Stomach (tissue), 9 donors: ENCODE results near the gene SLC25A24. TPM values are rescaled to one million over a fixed set of nuclear protein-coding genes. Genes with fewer than 3 reads are reported as not detected.

Source experiments
- DNase-seq, 2 donors: peaks; one replicate each; pipeline versions ENCODE4 v3.0.0 to v3.0.0-alpha.2; 2013 to 2019
- H3K27ac ChIP-seq, 5 donors: fragments of 200-600 bp in 4 of 5; sonication (generic) in 4 of 5; one replicate each; pipeline ENCODE4 v1.5.1; 2013 to 2019; ENCODE audit warnings: mild to moderate bottlenecking in 1 of 5, moderate library complexity in 1 of 5
- H3K27me3 ChIP-seq, 3 donors: fragments of 200-600 bp; sonication (generic); one replicate each; pipeline ENCODE4 v1.5.1; 2017 to 2019; ENCODE audit warnings: mixed run types in 1 of 3
- H3K36me3 ChIP-seq, 4 donors: fragments of 200-600 bp; sonication (generic); 1 replicate in 3 of 4; 2 replicates in 1 of 4; pipeline ENCODE4 v1.5.1; 2016 to 2019
- H3K4me1 ChIP-seq, 4 donors: fragments of 200-600 bp; sonication (generic); one replicate each; pipeline ENCODE4 v1.5.1; 2016 to 2019
- H3K4me3 ChIP-seq, 4 donors: fragments of 200-600 bp; sonication (generic) in 3 of 4; one replicate each; pipeline ENCODE4 v1.5.1; 2016 to 2019; ENCODE audit warnings: mild to moderate bottlenecking in 1 of 4
- H3K9me3 ChIP-seq, 4 donors: fragments of 200-600 bp; sonication (generic); one replicate each; pipeline ENCODE4 v1.5.1; 2016 to 2019
- EP300 ChIP-seq: sonication (generic); formaldehyde crosslinking; IDR thresholded peaks from one replicate; pipeline ENCODE4 v1.6.1; 2017; ENCODE audit warnings: antibody characterized with exemption
- POLR2A ChIP-seq, 4 donors: fragments of 450-650 bp; IDR thresholded peaks; one replicate each; pipeline ENCODE4 v1.6.1; 2016; ENCODE audit warnings: antibody characterized with exemption in 4 of 4, control low read depth in 2 of 4, mild to moderate bottlenecking in 1 of 4, moderate library complexity in 1 of 4
- POLR2AphosphoS5 ChIP-seq, 3 donors: sonication (generic); formaldehyde crosslinking; IDR thresholded peaks; one replicate each; pipeline ENCODE4 v1.6.1; 2016; ENCODE audit warnings: antibody characterized with exemption in 3 of 3
- WGBS, 5 donors: extraction: QIAGEN DNeasy Blood & Tissue Kit in 3 of 5; methylation state at CpG; one replicate each; pipeline versions ENCODE4 v1.1.5 to v1.1.7; 2013 to 2018; 5-methylcytosine and 5-hydroxymethylcytosine counted together
- intact Hi-C: fragments of 100-400 bp; cut with DNase I; formaldehyde crosslinking; loops from one replicate; pipeline ENCODE4 v1.15.1; 2023; ENCODE audit warnings: low total_unique reads
- polyA plus RNA-seq, 3 donors: library from polyadenylated mRNA; stranded (reverse); fragments of 200-250 nt; gene quantifications; one replicate each; pipeline ENCODE4 v1.2.3, GENCODE V29; 2013
- total RNA-seq, 5 donors: library from RNA; depleted of rRNA; stranded (reverse); fragments of >200 nt; gene quantifications; one replicate each; pipeline versions ENCODE4 v1.1.0 to v1.2.3, GENCODE V29; 2014 to 2016
- TF ChIP-seq, protein P1 (sequence below), 7 experiments: fragments of 450-650 bp in 4 of 7; fragments of 200-600 bp in 3 of 7; sonication (generic) in 3 of 7; IDR thresholded peaks; one replicate each; pipeline ENCODE4 v1.5.1; 2016 to 2019; ENCODE audit warnings: antibody characterized with exemption in 7 of 7, control low read depth in 2 of 7, mild to moderate bottlenecking in 1 of 7
- donor health status: healthy with polysubstance abuse.
- donor health status: Bipolar disorder and iron deficiency.
- donor health status: healthy.

The SLC25A24 gene
- total and polyA plus RNA-seq, 8 donors, result 4.1 to 76.9 (median 19.3) TPM

- TF ChIP-seq, protein P1, sequence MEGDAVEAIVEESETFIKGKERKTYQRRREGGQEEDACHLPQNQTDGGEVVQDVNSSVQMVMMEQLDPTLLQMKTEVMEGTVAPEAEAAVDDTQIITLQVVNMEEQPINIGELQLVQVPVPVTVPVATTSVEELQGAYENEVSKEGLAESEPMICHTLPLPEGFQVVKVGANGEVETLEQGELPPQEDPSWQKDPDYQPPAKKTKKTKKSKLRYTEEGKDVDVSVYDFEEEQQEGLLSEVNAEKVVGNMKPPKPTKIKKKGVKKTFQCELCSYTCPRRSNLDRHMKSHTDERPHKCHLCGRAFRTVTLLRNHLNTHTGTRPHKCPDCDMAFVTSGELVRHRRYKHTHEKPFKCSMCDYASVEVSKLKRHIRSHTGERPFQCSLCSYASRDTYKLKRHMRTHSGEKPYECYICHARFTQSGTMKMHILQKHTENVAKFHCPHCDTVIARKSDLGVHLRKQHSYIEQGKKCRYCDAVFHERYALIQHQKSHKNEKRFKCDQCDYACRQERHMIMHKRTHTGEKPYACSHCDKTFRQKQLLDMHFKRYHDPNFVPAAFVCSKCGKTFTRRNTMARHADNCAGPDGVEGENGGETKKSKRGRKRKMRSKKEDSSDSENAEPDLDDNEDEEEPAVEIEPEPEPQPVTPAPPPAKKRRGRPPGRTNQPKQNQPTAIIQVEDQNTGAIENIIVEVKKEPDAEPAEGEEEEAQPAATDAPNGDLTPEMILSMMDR (IDR thresholded peaks at IDR 0.05), result no peak
- TF ChIP-seq EP300, result no peak
- no peak for TF ChIP-seq POLR2AphosphoS5 (IDR thresholded peaks at IDR 0.05)
- no peak for TF ChIP-seq POLR2A (IDR thresholded peaks at IDR 0.05)
- Histone ChIP-seq H3K4me1 (no peaks in the 10 kb centered on the region), H3K4me3 (no peak overlapping the region), H3K27me3 (peaks cover 0 to 12% (median 0%) of the 10 kb centered on the region in 3 donors), H3K9me3 (no peaks in the 10 kb centered on the region), H3K27ac (no peak overlapping the region), H3K36me3 (no peaks in the 10 kb centered on the region)
- intact Hi-C loops, result no loop called here
- DNase-seq, result no peak
- WGBS, 5 donors, result 55 to 68% (median 59%) methylated on average over 5 of the region's 5 CpGs
Measured at GRCh38 chr1:108119500-108119899, 80.6 kb downstream of the SLC25A24 start.

DNA sequence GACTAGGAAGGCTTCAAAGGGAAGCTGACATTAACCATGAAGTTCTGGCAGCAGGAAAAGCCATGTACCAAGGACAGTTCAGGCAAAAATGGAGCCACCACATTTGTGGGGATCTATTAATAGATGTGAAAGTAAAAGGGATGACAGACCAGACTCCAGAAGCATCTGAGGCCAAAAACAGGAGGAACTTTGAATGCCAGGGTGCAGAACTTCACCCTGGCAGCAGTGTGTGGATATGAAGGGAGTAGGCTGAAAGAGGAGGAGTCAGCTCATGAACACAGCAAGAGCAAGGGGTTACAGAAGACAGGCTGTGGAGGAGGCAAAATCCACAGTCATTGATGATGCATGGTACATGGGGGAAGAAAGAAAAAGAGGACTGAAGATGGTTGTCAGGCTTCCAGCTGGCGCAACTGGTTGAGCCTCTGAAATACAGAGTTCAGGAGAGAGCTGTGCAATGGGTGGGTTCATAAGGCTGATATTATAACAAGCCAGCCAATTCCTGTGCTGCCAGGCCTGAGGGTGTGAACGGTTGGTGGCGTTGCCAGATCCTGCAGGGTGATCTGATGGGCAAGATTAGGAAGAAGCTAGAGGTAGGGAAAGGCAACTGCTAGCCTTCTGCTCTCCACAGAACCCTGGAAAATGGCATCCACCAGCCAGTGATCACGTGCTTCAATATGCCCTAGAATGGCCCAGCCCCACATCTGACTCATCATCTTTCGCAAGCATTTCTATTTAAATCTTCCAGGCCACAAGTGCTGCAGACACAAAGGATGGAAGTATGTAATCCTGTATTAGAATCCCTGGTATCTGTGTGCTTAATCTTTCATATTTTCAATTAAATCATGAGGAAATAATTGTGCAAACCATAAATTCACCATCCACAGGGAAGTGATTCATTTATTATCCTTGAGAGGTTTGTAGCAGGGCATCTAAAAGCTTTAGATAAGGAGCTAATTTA lies 81.9 kb downstream of the SLC25A24 start:
- H3K9me3 ChIP-seq, result no peaks in the 10 kb centered on the region
- H3K4me3 ChIP-seq, result no peak overlapping the region
- intact Hi-C loops, result no loop called here
- no peaks in the 10 kb centered on the region for H3K36me3 ChIP-seq
- H3K4me1 ChIP-seq, result no peaks in the 10 kb centered on the region
- WGBS, 5 donors, result 64 to 85% (median 80%) methylated on average over 5 of the region's 5 CpGs
- no peak overlapping the region for H3K27ac ChIP-seq
- H3K27me3 ChIP-seq, result peaks cover 0 to 12% (median 0%) of the 10 kb centered on the region in 3 donors
- DNase-seq, result no peak
- TF ChIP-seq POLR2A (IDR thresholded peaks at IDR 0.05) (no peak), EP300 (no peak), POLR2AphosphoS5 (IDR thresholded peaks at IDR 0.05) (no peak)
- TF ChIP-seq, protein P1 (IDR thresholded peaks at IDR 0.05), result no peak

GRCh38 chr1:108117237-108117636 lies 82.9 kb downstream of the SLC25A24 start:
- intact Hi-C loops, result no loop called here
- 93 to 100% (median 98%) methylated on average over 1 of the region's 1 CpG for WGBS, 5 donors
- DNase-seq, result no peak
- TF ChIP-seq EP300, result no peak
- TF ChIP-seq, protein P1 (IDR thresholded peaks at IDR 0.05), result no peak
- no peak for TF ChIP-seq POLR2AphosphoS5 (IDR thresholded peaks at IDR 0.05)
- no peak for TF ChIP-seq POLR2A (IDR thresholded peaks at IDR 0.05)
- H3K27ac ChIP-seq, result no peak overlapping the region
- no peaks in the 10 kb centered on the region for H3K36me3 ChIP-seq
- no peaks in the 10 kb centered on the region for H3K9me3 ChIP-seq
- H3K4me1 ChIP-seq, result no peaks in the 10 kb centered on the region
- H3K27me3 ChIP-seq, result peaks cover 0 to 6% (median 0%) of the 10 kb centered on the region in 3 donors
- H3K4me3 ChIP-seq, result no peak overlapping the region

DNA sequence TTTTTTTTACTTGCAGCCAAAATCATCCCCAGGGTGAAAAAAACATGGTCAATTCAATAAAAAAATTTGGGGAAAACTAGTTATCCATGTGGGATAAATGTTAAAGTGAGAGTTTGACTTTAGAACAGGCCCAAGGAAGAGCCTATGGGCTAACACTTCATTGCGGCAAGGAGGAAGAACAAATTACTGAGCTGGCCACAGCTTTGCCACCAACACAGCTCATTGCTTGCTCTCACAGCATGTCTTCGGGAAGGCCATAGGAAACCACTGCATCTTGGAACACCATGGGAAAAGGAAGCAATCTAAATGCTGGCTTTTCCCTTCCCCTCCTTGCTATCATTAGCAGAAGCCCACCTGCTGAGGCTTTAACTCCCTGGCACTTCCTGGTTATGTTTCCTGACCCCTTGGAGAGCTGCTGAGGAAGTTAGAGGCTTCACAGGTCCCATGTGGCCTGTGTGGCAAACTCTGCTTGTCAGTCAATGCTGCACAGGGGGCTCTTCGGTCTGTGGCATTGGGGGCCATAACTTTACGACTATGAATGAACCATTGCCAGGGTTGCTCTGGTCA lies 86.0 kb downstream of the SLC25A24 start:
- H3K4me1 ChIP-seq, result no peaks in the 10 kb centered on the region
- H3K27ac ChIP-seq, result no peak overlapping the region
- no peaks in the 10 kb centered on the region for H3K36me3 ChIP-seq
- no peaks in the 10 kb centered on the region for H3K27me3 ChIP-seq
- intact Hi-C loops, result no loop called here
- 64 to 89% (median 72%) methylated on average over 4 of the region's 4 CpGs for WGBS, 5 donors
- H3K9me3 ChIP-seq, result no peaks in the 10 kb centered on the region
- no peak for TF ChIP-seq POLR2AphosphoS5 (IDR thresholded peaks at IDR 0.05)
- no peak for TF ChIP-seq EP300
- TF ChIP-seq POLR2A (IDR thresholded peaks at IDR 0.05), result no peak
- TF ChIP-seq, protein P1 (IDR thresholded peaks at IDR 0.05), result no peak
- no peak overlapping the region for H3K4me3 ChIP-seq
- DNase-seq, result no peak
